Omental fat pad (tissue), 4 donors: Measurements from ENCODE around the gene BCAT1. TPM values are rescaled to one million over a fixed set of nuclear protein-coding genes. Genes with fewer than 3 reads are reported as not detected.

ENCODE experiments used
- ATAC-seq: fragments of 150-250 bp; one replicate; pipeline ENCODE4 v1.9.1; 2016; ENCODE audit warnings: mild to moderate bottlenecking, moderate library complexity; ENCODE audit not compliant: low FRiP score
- DNase-seq: peaks from one replicate; pipeline ENCODE4 v3.0.0-alpha.2; 2019; ENCODE audit warnings: low spot score
- CTCF ChIP-seq, 3 donors: fragments of 450-650 bp; IDR thresholded peaks; one replicate each; pipeline ENCODE4 v1.5.1; 2016 to 2017; ENCODE audit warnings: antibody characterized with exemption in 3 of 3, mild to moderate bottlenecking in 3 of 3, moderate library complexity in 2 of 3
- total RNA-seq, 4 donors: library from RNA; depleted of rRNA; stranded (reverse); fragments of >200 nt; gene quantifications; one replicate each; pipeline ENCODE4 v1.1.0, GENCODE V29; 2016

The BCAT1 gene
- total RNA-seq, 4 donors from 2014 or later = 33.7 to 53.4 (median 44.4) TPM

GRCh38 chr12:24977060-24977459 is 28.2 kb upstream of the BCAT1 start:
- TF ChIP-seq CTCF (IDR thresholded peaks at IDR 0.05) = no peak
- ATAC-seq (no peak), DNase-seq (no peak)

- DNase-seq (no peak), ATAC-seq (peak; percentile 48)
- no peak for TF ChIP-seq CTCF (IDR thresholded peaks at IDR 0.05)
Measured at GRCh38 chr12:24975425-24975824, 26.5 kb upstream of the BCAT1 start.

- no peak for ATAC-seq
- no peak for DNase-seq
- TF ChIP-seq CTCF (IDR thresholded peaks at IDR 0.05) = no peak
Measured at GRCh38 chr12:24974216-24974615, 25.3 kb upstream of the BCAT1 start.

- no peak for TF ChIP-seq CTCF (IDR thresholded peaks at IDR 0.05)
- ATAC-seq (no peak), DNase-seq (no peak)
Measured at GRCh38 chr12:24972078-24972477, 23.2 kb upstream of the BCAT1 start.

GRCh38 chr12:24970177-24970576 is 21.3 kb upstream of the BCAT1 start:
- DNase-seq (no peak), ATAC-seq (no peak)
- no peak for TF ChIP-seq CTCF (IDR thresholded peaks at IDR 0.05)

- DNase-seq (no peak), ATAC-seq (no peak)
- TF ChIP-seq CTCF (IDR thresholded peaks at IDR 0.05) = no peak
Measured at GRCh38 chr12:24966951-24967564, 18.2 kb upstream of the BCAT1 start.

GRCh38 chr12:24964342-24964741 is 15.4 kb upstream of the BCAT1 start:
- no peak for ATAC-seq

More at GRCh38 chr12:24964342-24964741, 15.4 kb upstream of the BCAT1 start:
- TF ChIP-seq CTCF (IDR thresholded peaks at IDR 0.05) = no peak
- DNase-seq = no peak
